Panc1 (cell line): ENCODE data around the gene PIP4K2A. TPM values are rescaled to one million over a fixed set of nuclear protein-coding genes. Genes with fewer than 3 reads are reported as not detected.

Source experiments
- ATAC-seq: fragments of 200-7000 bp; cut with Tn5 transposase; 2 replicates; pipeline ENCODE4 v1.9.1; 2020; ENCODE audit warnings: mild to moderate bottlenecking, moderate library complexity
- BruUV-seq: library from RNA; stranded (reverse); fragments of 400-500 nt; replicated peaks from 2 replicates; lab custom pipeline; 2021; lab: Mats Ljungman, UMichigan
- CTCF ChIA-PET: fragments of 300-600 bp; sonication (Branson Sonifier 250); formaldehyde crosslinking; loops from one replicate; lab custom pipeline; 2022; ENCODE audit warnings: antibody characterized with exemption; lab: Charles Lee
- POLR2A ChIA-PET: fragments of 300-600 bp; sonication (Branson Sonifier 250); formaldehyde crosslinking; loops from one replicate; lab custom pipeline; 2022; ENCODE audit warnings: antibody characterized with exemption; lab: Charles Lee
- DNase-seq: peaks from one replicate; pipeline ENCODE4 v3.0.0-alpha.2; 2010; ENCODE audit warnings: low read depth, low spot score
- H3K27ac ChIP-seq: 2 replicates; pipeline ENCODE4 v1.5.1; 2011; ENCODE audit warnings: mild to moderate bottlenecking, low read length, inconsistent platforms
- H3K27me3 ChIP-seq: fragments of 200-500 bp; sonication (Bioruptor generic); 2 replicates; pipeline ENCODE4 v1.6.0; 2014; ENCODE audit warnings: low read length, inconsistent platforms; ENCODE audit not compliant: control insufficient read depth, insufficient read depth
- H3K36me3 ChIP-seq: fragments of 200-500 bp; sonication (Bioruptor generic); 2 replicates; pipeline ENCODE4 v1.5.1; 2014; ENCODE audit warnings: inconsistent platforms, mild to moderate bottlenecking, low read length, moderate library complexity; ENCODE audit not compliant: control insufficient read depth, insufficient read depth
- H3K4me1 ChIP-seq: 2 replicates; pipeline ENCODE4 v1.5.1; 2011; ENCODE audit warnings: inconsistent platforms, mild to moderate bottlenecking, low read length, moderate library complexity; ENCODE audit not compliant: control insufficient read depth, insufficient read depth
- H3K4me3 ChIP-seq, 2 experiments: 2 replicates each; pipeline ENCODE4 v1.5.1; 2011 to 2012; ENCODE audit warnings: low read depth in 2 of 2, low read length in 2 of 2, mild to moderate bottlenecking in 2 of 2, inconsistent platforms in 1 of 2, moderate library complexity in 1 of 2
- H3K9me3 ChIP-seq: fragments of 200-500 bp; sonication (Bioruptor generic); 2 replicates; pipeline ENCODE4 v1.5.1; 2014; ENCODE audit warnings: low read depth, mild to moderate bottlenecking, inconsistent platforms, low read length, moderate library complexity; ENCODE audit not compliant: control insufficient read depth, insufficient read depth
- POLR2AphosphoS5 ChIP-seq: IDR thresholded peaks from 2 replicates; pipeline ENCODE4 v1.6.1; 2012; ENCODE audit warnings: mild to moderate bottlenecking, low read depth, low read length, moderate library complexity
- SIN3A ChIP-seq: IDR thresholded peaks from 2 replicates; pipeline ENCODE4 v1.6.1; 2012; ENCODE audit warnings: low read depth, mild to moderate bottlenecking, low read length, moderate library complexity, borderline replicate concordance; ENCODE audit not compliant: insufficient read depth
- TCF7L2 ChIP-seq: IDR thresholded peaks from 2 replicates; pipeline ENCODE4 v1.6.1; 2011; ENCODE audit warnings: mild to moderate bottlenecking, low read depth, low read length, inconsistent platforms
- in situ Hi-C: cut with HindIII; loops from 2 replicates; pipeline ENCODE4 v1.10.0; 2016; ENCODE audit warnings: low sequenced_read_pairs, low pct_unique_long_range_greater_than_20kb
- intact Hi-C: fragments of 100-400 bp; cut with micrococcal nuclease; formaldehyde crosslinking; loops from one replicate; pipeline ENCODE4 v1.10.0; 2022; ENCODE audit not compliant: unreplicated experiment
- total RNA-seq: library from RNA; stranded (reverse); gene quantifications from one replicate; pipeline ENCODE4 v1.2.1, GENCODE V29; 2021; ENCODE audit not compliant: unreplicated experiment
- TF ChIP-seq, protein P1 (sequence below): fragments of 450-650 bp; IDR thresholded peaks from 2 replicates; pipeline ENCODE4 v1.5.1; 2017; ENCODE audit warnings: mild to moderate bottlenecking
- TF ChIP-seq, protein P2 (sequence below), 2 experiments: IDR thresholded peaks; 2 replicates each; pipeline ENCODE4 v1.6.1; 2011 to 2012; ENCODE audit warnings: low read depth in 2 of 2, control low read depth in 1 of 2, low read length in 1 of 2, mild to moderate bottlenecking in 1 of 2, moderate library complexity in 1 of 2; ENCODE audit not compliant: insufficient read depth in 1 of 2

PIP4K2A gene
- total RNA-seq, 1 experiment from 2014 or later = 25.2 TPM

DNA sequence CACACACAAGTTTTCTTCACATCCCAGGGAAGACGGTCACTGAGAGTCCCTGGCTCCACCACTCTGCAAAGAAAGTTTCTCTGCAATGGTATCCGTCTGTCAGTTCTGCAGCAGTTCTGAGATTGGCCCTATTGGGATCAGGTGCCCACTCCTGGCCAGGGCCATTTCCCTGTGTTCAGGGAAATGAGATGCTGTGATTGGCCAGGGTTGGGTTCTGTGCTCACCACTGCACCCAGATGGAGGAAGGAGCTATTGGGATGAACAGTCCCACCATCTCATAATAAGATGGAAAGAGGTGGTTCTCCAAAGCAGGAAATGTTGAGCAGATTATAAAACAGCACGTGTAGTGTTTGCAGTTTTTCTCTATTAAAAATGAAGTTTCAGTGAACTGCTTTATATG lies 13.3 kb upstream of the PIP4K2A start:
- intact Hi-C loops = no loop called here
- H3K4me1 ChIP-seq = no peaks in the 10 kb centered on the region
- no peaks in the 10 kb centered on the region for H3K9me3 ChIP-seq
- H3K4me3 ChIP-seq = no peak overlapping the region
- no peaks in the 10 kb centered on the region for H3K27me3 ChIP-seq
- ChIA-PET POLR2A (no interaction called here), CTCF (no interaction called here)
- BruUV-seq = no TSS peak
- no peaks in the 10 kb centered on the region for H3K36me3 ChIP-seq
- DNase-seq = no peak
- no peak for ATAC-seq
- H3K27ac ChIP-seq = no peak overlapping the region
- TF ChIP-seq TCF7L2 (no peak), SIN3A (no peak), POLR2AphosphoS5 (no peak)
- TF ChIP-seq, protein P1, sequence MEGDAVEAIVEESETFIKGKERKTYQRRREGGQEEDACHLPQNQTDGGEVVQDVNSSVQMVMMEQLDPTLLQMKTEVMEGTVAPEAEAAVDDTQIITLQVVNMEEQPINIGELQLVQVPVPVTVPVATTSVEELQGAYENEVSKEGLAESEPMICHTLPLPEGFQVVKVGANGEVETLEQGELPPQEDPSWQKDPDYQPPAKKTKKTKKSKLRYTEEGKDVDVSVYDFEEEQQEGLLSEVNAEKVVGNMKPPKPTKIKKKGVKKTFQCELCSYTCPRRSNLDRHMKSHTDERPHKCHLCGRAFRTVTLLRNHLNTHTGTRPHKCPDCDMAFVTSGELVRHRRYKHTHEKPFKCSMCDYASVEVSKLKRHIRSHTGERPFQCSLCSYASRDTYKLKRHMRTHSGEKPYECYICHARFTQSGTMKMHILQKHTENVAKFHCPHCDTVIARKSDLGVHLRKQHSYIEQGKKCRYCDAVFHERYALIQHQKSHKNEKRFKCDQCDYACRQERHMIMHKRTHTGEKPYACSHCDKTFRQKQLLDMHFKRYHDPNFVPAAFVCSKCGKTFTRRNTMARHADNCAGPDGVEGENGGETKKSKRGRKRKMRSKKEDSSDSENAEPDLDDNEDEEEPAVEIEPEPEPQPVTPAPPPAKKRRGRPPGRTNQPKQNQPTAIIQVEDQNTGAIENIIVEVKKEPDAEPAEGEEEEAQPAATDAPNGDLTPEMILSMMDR = no peak
- TF ChIP-seq, protein P2, sequence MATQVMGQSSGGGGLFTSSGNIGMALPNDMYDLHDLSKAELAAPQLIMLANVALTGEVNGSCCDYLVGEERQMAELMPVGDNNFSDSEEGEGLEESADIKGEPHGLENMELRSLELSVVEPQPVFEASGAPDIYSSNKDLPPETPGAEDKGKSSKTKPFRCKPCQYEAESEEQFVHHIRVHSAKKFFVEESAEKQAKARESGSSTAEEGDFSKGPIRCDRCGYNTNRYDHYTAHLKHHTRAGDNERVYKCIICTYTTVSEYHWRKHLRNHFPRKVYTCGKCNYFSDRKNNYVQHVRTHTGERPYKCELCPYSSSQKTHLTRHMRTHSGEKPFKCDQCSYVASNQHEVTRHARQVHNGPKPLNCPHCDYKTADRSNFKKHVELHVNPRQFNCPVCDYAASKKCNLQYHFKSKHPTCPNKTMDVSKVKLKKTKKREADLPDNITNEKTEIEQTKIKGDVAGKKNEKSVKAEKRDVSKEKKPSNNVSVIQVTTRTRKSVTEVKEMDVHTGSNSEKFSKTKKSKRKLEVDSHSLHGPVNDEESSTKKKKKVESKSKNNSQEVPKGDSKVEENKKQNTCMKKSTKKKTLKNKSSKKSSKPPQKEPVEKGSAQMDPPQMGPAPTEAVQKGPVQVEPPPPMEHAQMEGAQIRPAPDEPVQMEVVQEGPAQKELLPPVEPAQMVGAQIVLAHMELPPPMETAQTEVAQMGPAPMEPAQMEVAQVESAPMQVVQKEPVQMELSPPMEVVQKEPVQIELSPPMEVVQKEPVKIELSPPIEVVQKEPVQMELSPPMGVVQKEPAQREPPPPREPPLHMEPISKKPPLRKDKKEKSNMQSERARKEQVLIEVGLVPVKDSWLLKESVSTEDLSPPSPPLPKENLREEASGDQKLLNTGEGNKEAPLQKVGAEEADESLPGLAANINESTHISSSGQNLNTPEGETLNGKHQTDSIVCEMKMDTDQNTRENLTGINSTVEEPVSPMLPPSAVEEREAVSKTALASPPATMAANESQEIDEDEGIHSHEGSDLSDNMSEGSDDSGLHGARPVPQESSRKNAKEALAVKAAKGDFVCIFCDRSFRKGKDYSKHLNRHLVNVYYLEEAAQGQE (IDR thresholded peaks at IDR 0.05; ENCODE audit: insufficient read depth in 1 of 2, low read depth in 2 of 2, low read length in 1 of 2) = no peak
- in situ Hi-C loops = no loop called here

DNA sequence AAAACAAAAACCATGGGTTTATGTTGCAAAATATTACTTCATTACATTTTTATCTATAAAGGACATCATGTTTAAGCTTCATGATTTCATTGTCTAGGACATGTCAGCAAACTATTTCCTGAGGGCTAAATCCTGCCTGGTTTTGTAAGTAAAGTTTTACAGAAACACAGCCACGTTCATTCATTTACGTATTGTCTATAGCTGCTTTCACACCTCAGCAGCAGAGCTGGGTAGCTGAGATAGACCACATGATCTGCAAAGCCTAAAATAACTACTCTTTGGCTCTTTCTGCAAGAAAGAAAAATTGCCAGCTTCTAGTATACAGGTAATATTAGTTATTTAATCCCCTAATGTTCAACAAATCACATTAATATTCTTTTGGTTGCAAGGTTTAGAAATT lies 12.7 kb upstream of the PIP4K2A start:
- TF ChIP-seq SIN3A (no peak), TCF7L2 (no peak), POLR2AphosphoS5 (no peak)
- TF ChIP-seq, protein P2 (IDR thresholded peaks at IDR 0.05; ENCODE audit: insufficient read depth in 1 of 2, low read depth in 2 of 2, low read length in 1 of 2) = no peak
- TF ChIP-seq, protein P1 = no peak
- in situ Hi-C loops = no loop called here
- intact Hi-C loops = no loop called here

More for the DNA sequence above, 12.7 kb upstream of the PIP4K2A start:
- no peaks in the 10 kb centered on the region for H3K4me1 ChIP-seq
- H3K4me3 ChIP-seq = no peak overlapping the region
- BruUV-seq = no TSS peak
- DNase-seq (no peak), ATAC-seq (no peak)
- H3K27ac ChIP-seq = no peak overlapping the region
- H3K9me3 ChIP-seq = no peaks in the 10 kb centered on the region
- H3K36me3 ChIP-seq = no peaks in the 10 kb centered on the region
- H3K27me3 ChIP-seq = no peaks in the 10 kb centered on the region
- CTCF ChIA-PET = no interaction called here
- POLR2A ChIA-PET = no interaction called here
